ACC112 (cell line): ENCODE measurements around the gene NEFH.
A peak's percentile ranks its signal among the peaks of the same experiment; 100 is the strongest.

Source experiments
- H2AFZ ChIP-seq: fragments of 200-600 bp; sonication (generic); one replicate; pipeline ENCODE4 v1.6.0; 2017; ENCODE audit warnings: antibody characterized with exemption, low read length; ENCODE audit not compliant: unreplicated experiment
- H3K27ac ChIP-seq: fragments of 200-600 bp; sonication (generic); 2 replicates; pipeline ENCODE4 v1.5.1; 2014; ENCODE audit warnings: low read depth, mild to moderate bottlenecking, antibody characterized with exemption, low read length, moderate library complexity
- H3K27me3 ChIP-seq: fragments of 200-600 bp; sonication (generic); 2 replicates; pipeline ENCODE4 v1.6.1; 2014; ENCODE audit warnings: mild to moderate bottlenecking, antibody characterized with exemption, low read length, moderate library complexity, mixed read lengths; ENCODE audit not compliant: insufficient read depth
- H3K36me3 ChIP-seq: fragments of 200-600 bp; sonication (generic); 2 replicates; pipeline ENCODE4 v1.6.1; 2016; ENCODE audit warnings: mild to moderate bottlenecking, antibody characterized with exemption, low read length, moderate library complexity, mixed read lengths; ENCODE audit not compliant: insufficient read depth
- H3K4me1 ChIP-seq: fragments of 200-600 bp; sonication (generic); one replicate; pipeline ENCODE4 v1.6.1; 2016; ENCODE audit warnings: low read length, mixed read lengths; ENCODE audit not compliant: insufficient read depth, unreplicated experiment, control insufficient read depth
- H3K4me3 ChIP-seq: fragments of 200-600 bp; sonication (generic); 2 replicates; pipeline ENCODE4 v1.5.1; 2014; ENCODE audit warnings: mild to moderate bottlenecking, low read depth, low read length
- H3K79me2 ChIP-seq: fragments of 200-600 bp; sonication (generic); one replicate; pipeline ENCODE4 v1.6.0; 2016; ENCODE audit warnings: low read length; ENCODE audit not compliant: control insufficient read depth, unreplicated experiment, insufficient read depth

The NEFH gene

GRCh38 chr22:29521526-29521925, 41.5 kb downstream of the NEFH start:
- Histone ChIP-seq H3K27me3 (no peaks in the 10 kb centered on the region), H3K79me2 (no peaks in the 10 kb centered on the region), H3K36me3 (peaks cover 6% of the 10 kb centered on the region; the same call in 1 of the 2 replicates), H3K4me3 (no peak overlapping the region), H3K27ac (peak overlapping the region; percentile 75), H2AFZ (no peak overlapping the region), H3K4me1 (peaks cover 14% of the 10 kb centered on the region)

DNA sequence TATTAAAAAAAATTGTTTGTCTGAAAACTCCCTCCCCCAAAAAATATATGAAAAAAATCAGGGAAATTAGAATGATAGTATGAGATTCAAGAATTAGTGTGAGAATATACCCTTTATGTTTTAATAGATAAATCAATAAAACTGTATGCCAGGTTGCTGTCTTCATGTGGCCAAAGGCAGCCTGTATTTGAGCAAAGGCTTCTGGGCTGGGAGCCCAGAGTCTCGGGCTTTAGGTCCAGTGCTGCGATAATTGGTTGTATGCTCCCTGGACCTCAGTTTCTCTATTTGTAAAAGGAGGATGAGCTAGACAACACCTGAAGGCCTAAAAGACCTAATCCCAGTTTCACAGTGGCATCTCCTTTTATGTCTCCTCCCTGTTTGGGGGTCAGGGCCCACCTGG, 43.7 kb downstream of the NEFH start:
- peaks cover 14% of the 10 kb centered on the region for H3K4me1 ChIP-seq
- H3K27me3 ChIP-seq = no peaks in the 10 kb centered on the region
- no peak overlapping the region for H3K4me3 ChIP-seq
- no peak overlapping the region for H2AFZ ChIP-seq
- peaks cover 6% of the 10 kb centered on the region; the same call in 1 of the 2 replicates for H3K36me3 ChIP-seq
- H3K79me2 ChIP-seq = no peaks in the 10 kb centered on the region
- H3K27ac ChIP-seq = no peak overlapping the region

DNA sequence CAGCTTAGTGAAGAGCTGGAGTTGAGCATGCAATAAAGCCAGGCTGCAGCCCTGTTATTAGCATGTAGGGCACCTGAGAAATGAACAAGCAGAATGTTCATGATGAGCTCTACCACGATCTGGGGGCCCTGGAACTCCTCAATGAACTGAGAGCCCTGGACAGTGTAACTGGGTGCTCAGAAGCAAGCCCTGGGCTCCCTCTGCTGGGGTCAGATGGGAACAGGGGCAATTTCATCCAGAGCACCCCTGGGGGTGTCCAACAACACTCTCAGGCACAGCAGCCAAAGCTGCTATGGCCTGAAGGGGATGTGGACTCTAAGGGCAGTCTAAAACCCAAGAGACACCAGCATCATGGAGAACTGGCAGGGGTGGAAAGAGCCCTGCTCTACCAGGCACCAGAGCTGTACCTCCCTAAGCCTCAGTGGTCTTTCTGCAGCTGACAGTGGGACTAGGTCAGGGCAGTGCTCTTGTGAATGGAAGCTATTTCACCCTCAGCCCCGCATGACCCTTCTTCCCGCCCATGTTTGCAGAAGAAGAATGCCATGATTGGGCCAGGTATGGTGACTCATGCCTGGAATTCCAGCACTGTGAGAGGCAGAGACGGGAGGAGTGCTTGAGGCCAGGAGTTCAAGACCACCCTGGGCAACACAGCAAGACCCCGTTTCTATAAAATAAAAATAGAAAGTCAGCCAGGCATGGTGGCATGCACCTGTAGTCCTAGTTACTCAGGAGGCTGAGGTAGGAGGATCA, 44.6 kb downstream of the NEFH start:
- H3K27ac ChIP-seq = no peak overlapping the region
- H3K4me1 ChIP-seq = peaks cover 14% of the 10 kb centered on the region
- peaks cover 2% of the 10 kb centered on the region; the same call in 1 of the 2 replicates for H3K36me3 ChIP-seq
- no peak overlapping the region for H3K4me3 ChIP-seq
- H2AFZ ChIP-seq = no peak overlapping the region
- H3K79me2 ChIP-seq = no peaks in the 10 kb centered on the region
- no peaks in the 10 kb centered on the region for H3K27me3 ChIP-seq

- Histone ChIP-seq H3K4me1 (no peaks in the 10 kb centered on the region), H3K79me2 (no peaks in the 10 kb centered on the region), H3K36me3 (peaks cover 5% of the 10 kb centered on the region; the same call in 1 of the 2 replicates), H3K27me3 (no peaks in the 10 kb centered on the region), H2AFZ (no peak overlapping the region), H3K27ac (no peak overlapping the region), H3K4me3 (no peak overlapping the region)
Observed at GRCh38 chr22:29528144-29528543, 48.1 kb downstream of the NEFH start.

DNA sequence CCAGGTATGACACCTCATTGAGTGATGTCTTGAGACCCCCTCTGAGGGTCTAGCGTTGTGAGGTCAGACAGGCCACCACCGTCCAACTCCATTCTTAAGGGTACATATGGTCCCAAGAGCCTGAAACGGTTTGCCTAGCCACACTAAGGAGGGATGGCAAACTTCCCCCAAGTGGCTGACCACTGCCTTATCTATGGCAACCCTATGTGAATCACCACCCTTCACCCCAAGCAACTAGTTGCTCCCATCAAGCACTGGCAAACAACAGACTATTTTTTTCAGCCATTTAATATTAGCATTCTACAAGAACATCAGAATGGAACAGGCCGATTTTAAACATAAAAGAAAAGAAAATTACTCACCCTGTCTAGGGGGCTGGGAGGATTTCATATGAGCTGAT, 50.7 kb downstream of the NEFH start:
- no peak overlapping the region for H3K27ac ChIP-seq
- H3K4me3 ChIP-seq = no peak overlapping the region
- H2AFZ ChIP-seq = no peak overlapping the region
- no peaks in the 10 kb centered on the region for H3K79me2 ChIP-seq
- H3K27me3 ChIP-seq = no peaks in the 10 kb centered on the region
- H3K4me1 ChIP-seq = no peaks in the 10 kb centered on the region
- peaks cover 14% of the 10 kb centered on the region for H3K36me3 ChIP-seq

- no peak overlapping the region for H2AFZ ChIP-seq
- H3K79me2 ChIP-seq = no peaks in the 10 kb centered on the region
- H3K27ac ChIP-seq = no peak overlapping the region
- no peak overlapping the region for H3K4me3 ChIP-seq
- peaks cover 18% of the 10 kb centered on the region for H3K36me3 ChIP-seq
- H3K4me1 ChIP-seq = no peaks in the 10 kb centered on the region
- no peaks in the 10 kb centered on the region for H3K27me3 ChIP-seq
Observed at GRCh38 chr22:29531419-29531818, 51.4 kb downstream of the NEFH start.

DNA sequence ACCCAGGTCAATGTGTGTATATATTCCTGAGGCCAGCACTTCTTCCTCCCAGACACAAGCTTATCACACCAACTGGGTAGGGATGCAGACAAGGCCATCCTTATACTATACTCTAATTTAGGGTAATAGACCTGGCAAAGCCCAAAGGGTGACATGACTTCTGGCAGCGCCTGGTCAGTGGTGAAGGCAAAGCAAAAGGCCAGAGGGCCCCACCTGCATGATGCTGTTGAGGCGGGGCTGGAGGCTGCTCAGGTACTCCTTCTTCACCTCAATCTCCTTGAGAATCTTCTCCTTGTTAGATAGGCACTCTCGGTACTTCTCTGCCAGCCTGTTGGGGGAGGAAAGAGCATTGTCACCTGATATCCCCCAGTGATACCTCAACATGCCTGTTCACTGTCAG, 56.4 kb downstream of the NEFH start:
- Histone ChIP-seq H3K4me3 (no peak overlapping the region), H3K27ac (no peak overlapping the region), H3K79me2 (no peaks in the 10 kb centered on the region), H3K4me1 (no peaks in the 10 kb centered on the region), H3K36me3 (peaks cover 18% of the 10 kb centered on the region), H2AFZ (no peak overlapping the region), H3K27me3 (no peaks in the 10 kb centered on the region)

DNA sequence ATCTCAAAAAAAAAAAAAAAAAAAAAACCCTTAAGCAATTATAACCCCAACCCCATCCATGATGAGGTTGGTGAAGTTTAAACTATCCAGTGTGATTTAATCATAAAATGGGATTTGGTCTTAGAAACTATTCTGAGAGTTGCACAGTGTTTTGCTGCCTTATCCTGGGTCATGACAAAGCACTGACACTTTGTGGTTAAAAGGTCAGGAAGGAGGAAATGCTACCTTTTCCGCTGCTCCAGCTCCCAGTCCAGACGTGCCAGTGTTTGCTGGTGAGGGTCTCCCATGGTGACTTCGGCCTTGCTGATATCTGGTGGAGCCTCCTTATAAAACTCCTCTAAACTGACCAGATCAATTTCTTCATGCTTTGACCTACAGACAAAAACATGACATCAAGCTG, 59.1 kb downstream of the NEFH start:
- Histone ChIP-seq H2AFZ (no peak overlapping the region), H3K36me3 (peaks cover 7% of the 10 kb centered on the region), H3K79me2 (no peaks in the 10 kb centered on the region), H3K4me3 (no peak overlapping the region), H3K27ac (no peak overlapping the region), H3K27me3 (no peaks in the 10 kb centered on the region), H3K4me1 (no peaks in the 10 kb centered on the region)
